Endothelial cell (in vitro differentiated cells): ENCODE measurements around the gene LGR4. TPM values are rescaled to one million over a fixed set of nuclear protein-coding genes. Genes with fewer than 3 reads are reported as not detected.

Experiments used
- DNase-seq: peaks from one replicate; pipeline ENCODE4 v3.0.0; 2021; ENCODE audit warnings: low spot score
- H3K27ac Mint-ChIP-seq: one replicate; pipeline ENCODE4 v1.8.0; 2021; ENCODE audit warnings: mixed read lengths, inconsistent platforms; ENCODE audit not compliant: unreplicated experiment
- H3K27me3 Mint-ChIP-seq: one replicate; pipeline ENCODE4 v1.8.0; 2021; ENCODE audit warnings: mild to moderate bottlenecking, moderate library complexity, mixed read lengths, inconsistent platforms; ENCODE audit not compliant: unreplicated experiment
- H3K36me3 Mint-ChIP-seq: one replicate; pipeline ENCODE4 v1.8.0; 2021; ENCODE audit warnings: mild to moderate bottlenecking, low read depth, mixed read lengths, inconsistent platforms; ENCODE audit not compliant: unreplicated experiment
- H3K4me1 Mint-ChIP-seq: one replicate; pipeline ENCODE4 v1.8.0; 2021; ENCODE audit warnings: mild to moderate bottlenecking, mixed read lengths, inconsistent platforms; ENCODE audit not compliant: unreplicated experiment
- H3K4me3 Mint-ChIP-seq: one replicate; pipeline ENCODE4 v1.8.0; 2021; ENCODE audit warnings: mild to moderate bottlenecking, mixed read lengths, inconsistent platforms; ENCODE audit not compliant: unreplicated experiment
- H3K9me3 Mint-ChIP-seq: one replicate; pipeline ENCODE4 v1.8.0; 2021; ENCODE audit warnings: mixed read lengths, inconsistent platforms; ENCODE audit not compliant: unreplicated experiment
- CTCF ChIP-seq: fragments of 200-600 bp; sonication (generic); IDR thresholded peaks from one replicate; pipeline ENCODE4 v1.5.0; 2021; ENCODE audit warnings: antibody characterized with exemption; ENCODE audit not compliant: unreplicated experiment
- total RNA-seq: library from RNA; stranded (reverse); fragmentation: NEBNext Ultra II Directional; extraction: Animal tissue kit (Norgen Biotek cat#: 25700); gene quantifications from one replicate; pipeline ENCODE4 v1.2.1, GENCODE V29; 2021; ENCODE audit not compliant: unreplicated experiment

LGR4 gene
- total RNA-seq, 1 donor from 2014 or later: 10.8 TPM

- Mint-ChIP-seq H3K36me3 (no peaks in the 10 kb centered on the region), H3K9me3 (no peaks in the 10 kb centered on the region), H3K4me1 (peaks cover 4% of the 10 kb centered on the region), H3K4me3 (no peak overlapping the region), H3K27me3 (no peaks in the 10 kb centered on the region), H3K27ac (no peak overlapping the region)
- no peak for DNase-seq
- no peak for TF ChIP-seq CTCF
Measured at GRCh38 chr11:27416568-27417176, 55.9 kb downstream of the LGR4 start.

GRCh38 chr11:27414644-27415043 is 57.9 kb downstream of the LGR4 start:
- H3K4me3 Mint-ChIP-seq: no peak overlapping the region
- no peaks in the 10 kb centered on the region for H3K4me1 Mint-ChIP-seq
- no peaks in the 10 kb centered on the region for H3K9me3 Mint-ChIP-seq
- TF ChIP-seq CTCF: no peak
- no peak overlapping the region for H3K27ac Mint-ChIP-seq
- H3K27me3 Mint-ChIP-seq: no peaks in the 10 kb centered on the region
- no peaks in the 10 kb centered on the region for H3K36me3 Mint-ChIP-seq
- DNase-seq: no peak

GRCh38 chr11:27413218-27413617 is 59.4 kb downstream of the LGR4 start:
- H3K9me3 Mint-ChIP-seq: no peaks in the 10 kb centered on the region
- no peak for DNase-seq
- H3K27ac Mint-ChIP-seq: no peak overlapping the region
- H3K4me1 Mint-ChIP-seq: no peaks in the 10 kb centered on the region
- H3K36me3 Mint-ChIP-seq: no peaks in the 10 kb centered on the region
- no peak for TF ChIP-seq CTCF
- no peak overlapping the region for H3K4me3 Mint-ChIP-seq
- no peaks in the 10 kb centered on the region for H3K27me3 Mint-ChIP-seq

GRCh38 chr11:27412192-27412691 is 60.3 kb downstream of the LGR4 start:
- Mint-ChIP-seq H3K27me3 (no peaks in the 10 kb centered on the region), H3K9me3 (no peaks in the 10 kb centered on the region), H3K27ac (no peak overlapping the region), H3K36me3 (no peaks in the 10 kb centered on the region), H3K4me1 (no peaks in the 10 kb centered on the region), H3K4me3 (no peak overlapping the region)
- no peak for TF ChIP-seq CTCF
- DNase-seq: no peak

GRCh38 chr11:27411328-27411727 is 61.3 kb downstream of the LGR4 start:
- Mint-ChIP-seq H3K27me3 (no peaks in the 10 kb centered on the region), H3K4me3 (no peak overlapping the region), H3K27ac (no peak overlapping the region), H3K4me1 (no peaks in the 10 kb centered on the region), H3K9me3 (no peaks in the 10 kb centered on the region), H3K36me3 (no peaks in the 10 kb centered on the region)
- no peak for DNase-seq
- TF ChIP-seq CTCF: no peak
